ENCODE data around the gene PLPPR2. TPM values are rescaled to one million over a fixed set of nuclear protein-coding genes. Genes with fewer than 3 reads are reported as not detected.
A peak's percentile ranks its signal among the peaks of the same experiment; 100 is the strongest.

PLPPR2 gene
- total RNA-seq, 5 donors from 2014 or later (not counting 1 experiment from before 2014, with no cell fraction given) = 8.6 to 16.2 (median 10.7) TPM

DNA sequence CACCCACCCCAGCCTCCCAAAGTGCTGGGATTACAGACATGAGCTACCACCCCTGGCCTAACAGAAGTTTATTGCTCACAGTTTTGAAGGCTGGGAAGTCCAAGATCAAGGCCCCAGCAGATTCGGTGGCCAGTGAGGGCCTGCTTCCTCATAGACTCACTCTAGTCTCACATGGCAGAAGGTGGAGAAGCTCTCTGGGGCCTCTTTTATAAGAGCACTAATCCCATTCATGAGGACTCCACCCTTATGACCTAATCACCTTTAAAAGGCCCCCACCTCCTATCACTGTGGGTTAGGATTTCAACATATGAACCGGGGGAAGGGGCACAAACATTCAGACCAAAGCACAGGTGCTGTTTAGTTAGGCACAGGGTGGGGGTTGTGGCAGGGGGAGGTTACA is 12.3 kb downstream of the PLPPR2 start:
- no peak for DNase-seq
- Histone ChIP-seq H3K4me3 (ENCODE audit: control insufficient read depth in 1 of 2, extremely low read depth in 1 of 2, low read length in 1 of 2) (no peak overlapping the region), H3K27ac (ENCODE audit: low read length) (no peak overlapping the region), H3K27me3 (replicated peaks in 1 of 2; ENCODE audit: control insufficient read depth in 2 of 2, extremely low read depth in 1 of 2, insufficient read depth in 2 of 2, low read length in 1 of 2) (no peaks in the 10 kb centered on the region), H3K4me1 (ENCODE audit: control insufficient read depth in 1 of 2, extremely low read depth in 1 of 2, insufficient read depth in 2 of 2, low read length in 2 of 2) (no peaks in the 10 kb centered on the region), H3K9me3 (no peaks in the 10 kb centered on the region), H3K36me3 (ENCODE audit: control insufficient read depth in 2 of 2, extremely low read depth in 1 of 2, insufficient read depth in 1 of 2, low read length in 1 of 2) (peaks cover 0 to 20% of the 10 kb centered on the region in 2 donors)
- no peak for ATAC-seq (replicated peaks in 1 of 4)
- CTCF ChIA-PET = interaction anchor here in 1 of 2 donors (1.9 kb wide), 1 partner anchor 14 kb away, joined by 12 read pairs; no protein-coding TSS in a partner anchor
- peaks cover 38% of the 10 kb centered on the region for H3K36me3 Mint-ChIP-seq
- WGBS (ENCODE audit: insufficient coverage) = no CpG with 5 or more reads among the region's 2 CpGs
- POLR2A ChIA-PET = no interaction called here
- no peaks in the 10 kb centered on the region for H3K4me1 Mint-ChIP-seq
- H3K9me3 Mint-ChIP-seq = no peaks in the 10 kb centered on the region
- H3K27me3 Mint-ChIP-seq = no peaks in the 10 kb centered on the region
- no peak overlapping the region for H3K4me3 Mint-ChIP-seq
- H3K27ac Mint-ChIP-seq = no peak overlapping the region

DNA sequence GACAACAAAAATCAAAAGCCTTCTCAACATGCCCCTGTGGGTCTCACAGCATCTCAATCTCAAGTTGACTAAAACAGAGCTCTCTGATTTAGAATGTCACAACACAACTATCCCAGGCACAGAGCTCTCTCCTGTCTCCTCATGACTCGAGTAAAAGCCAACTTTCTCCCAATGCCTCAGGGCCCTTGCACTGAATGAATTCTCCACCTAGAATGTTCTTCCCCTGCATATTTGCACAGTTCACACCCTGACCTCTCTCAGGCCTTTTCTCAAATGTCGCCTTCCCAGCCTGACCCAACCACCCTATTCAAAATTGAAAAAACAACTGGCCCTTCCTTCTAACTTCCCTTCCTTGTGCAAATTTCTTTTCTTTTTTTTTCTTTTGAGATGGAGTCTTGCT is 15.5 kb downstream of the PLPPR2 start:
- peaks cover 0 to 20% of the 10 kb centered on the region in 2 donors for H3K36me3 ChIP-seq (ENCODE audit: control insufficient read depth in 2 of 2, extremely low read depth in 1 of 2, insufficient read depth in 1 of 2, low read length in 1 of 2)
- DNase-seq (no peak), ATAC-seq (replicated peaks in 1 of 4) (no peak)
- no peaks in the 10 kb centered on the region for H3K27me3 Mint-ChIP-seq
- ChIA-PET CTCF (no interaction called here), POLR2A (no interaction called here)
- no peaks in the 10 kb centered on the region for H3K27me3 ChIP-seq (replicated peaks in 1 of 2; ENCODE audit: control insufficient read depth in 2 of 2, extremely low read depth in 1 of 2, insufficient read depth in 2 of 2, low read length in 1 of 2)
- no peaks in the 10 kb centered on the region for H3K9me3 Mint-ChIP-seq
- no peaks in the 10 kb centered on the region for H3K9me3 ChIP-seq
- no peak overlapping the region for H3K27ac ChIP-seq (ENCODE audit: low read length)
- peaks cover 5 to 18% of the 10 kb centered on the region in 2 experiments for H3K4me1 ChIP-seq (ENCODE audit: control insufficient read depth in 1 of 2, extremely low read depth in 1 of 2, insufficient read depth in 2 of 2, low read length in 2 of 2)
- H3K4me1 Mint-ChIP-seq = peaks cover 4 to 9% (median 4%) of the 10 kb centered on the region in 3 donors
- peaks cover 32% of the 10 kb centered on the region for H3K36me3 Mint-ChIP-seq
- 100% methylated on average over 2 of the region's 2 CpGs for WGBS (ENCODE audit: insufficient coverage)
- H3K4me3 ChIP-seq (ENCODE audit: control insufficient read depth in 1 of 2, extremely low read depth in 1 of 2, low read length in 1 of 2) = no peak overlapping the region
- H3K4me3 Mint-ChIP-seq = no peak overlapping the region
- no peak overlapping the region for H3K27ac Mint-ChIP-seq

DNA sequence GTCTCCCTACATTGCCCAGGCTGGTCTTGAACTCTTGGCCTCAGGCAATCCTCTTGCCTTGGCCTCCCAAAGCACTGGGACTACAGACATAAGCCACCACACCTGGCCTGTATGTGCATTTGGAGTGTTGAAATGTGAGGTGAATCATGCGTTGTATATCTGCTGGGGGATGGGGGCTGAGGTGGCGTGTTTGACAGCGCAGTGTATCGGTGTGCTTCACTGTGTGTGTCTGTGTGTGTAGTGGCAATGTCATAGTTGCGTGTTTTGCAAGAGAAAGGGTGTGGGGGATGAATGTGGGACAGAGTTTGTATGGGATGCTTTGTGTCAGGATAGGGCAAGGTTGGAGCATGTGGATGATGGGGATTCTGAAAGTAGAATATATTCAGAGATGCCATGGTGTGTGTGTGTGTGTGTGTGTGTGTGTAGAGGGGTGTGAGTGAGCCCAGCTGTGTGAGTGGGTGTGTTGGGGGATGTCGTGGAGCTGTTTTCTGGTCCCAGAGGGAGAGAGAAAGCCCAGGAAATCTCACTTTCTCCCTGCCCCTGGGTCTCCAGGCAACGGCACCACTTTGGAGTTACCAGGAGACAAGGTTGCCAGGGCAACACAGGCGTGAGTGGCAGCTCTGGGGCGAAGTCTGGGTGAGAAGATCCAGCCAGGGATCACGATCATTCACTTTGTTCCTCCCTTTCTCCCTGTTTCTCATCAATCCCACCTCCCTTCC is 18.1 kb downstream of the PLPPR2 start:
- peak overlapping the region in 1 of 2 donors; percentile 1 for H3K27ac Mint-ChIP-seq
- 71% methylated on average over 8 of the region's 10 CpGs for WGBS (ENCODE audit: insufficient coverage)
- H3K4me3 ChIP-seq (ENCODE audit: control insufficient read depth in 1 of 2, extremely low read depth in 1 of 2, low read length in 1 of 2) = no peak overlapping the region
- peaks cover 21 to 27% (median 22%) of the 10 kb centered on the region in 3 donors for H3K4me1 Mint-ChIP-seq
- POLR2A ChIA-PET = no interaction called here
- peaks cover 0 to 22% of the 10 kb centered on the region in 2 donors for H3K36me3 ChIP-seq (ENCODE audit: control insufficient read depth in 2 of 2, extremely low read depth in 1 of 2, insufficient read depth in 1 of 2, low read length in 1 of 2)
- H3K4me3 Mint-ChIP-seq = peak overlapping the region in 2 of 3 donors; percentile 1 to 52
- H3K9me3 ChIP-seq = no peaks in the 10 kb centered on the region
- no peaks in the 10 kb centered on the region for H3K27me3 ChIP-seq (replicated peaks in 1 of 2; ENCODE audit: control insufficient read depth in 2 of 2, extremely low read depth in 1 of 2, insufficient read depth in 2 of 2, low read length in 1 of 2)
- DNase-seq = no peak
- H3K27ac ChIP-seq (ENCODE audit: low read length) = no peak overlapping the region
- no peaks in the 10 kb centered on the region for H3K9me3 Mint-ChIP-seq
- no peaks in the 10 kb centered on the region for H3K27me3 Mint-ChIP-seq
- no peak for ATAC-seq (replicated peaks in 1 of 4)
- CTCF ChIA-PET = interaction anchor here in 1 of 2 donors (2.9 kb wide), 1 partner anchor 62 kb away, joined by 24 read pairs; the partner anchor contains the start of genes ODAD3 and PRKCSH
- H3K36me3 Mint-ChIP-seq = peaks cover 27% of the 10 kb centered on the region
- peaks cover 11 to 36% of the 10 kb centered on the region in 2 experiments for H3K4me1 ChIP-seq (ENCODE audit: control insufficient read depth in 1 of 2, extremely low read depth in 1 of 2, insufficient read depth in 2 of 2, low read length in 2 of 2)

DNA sequence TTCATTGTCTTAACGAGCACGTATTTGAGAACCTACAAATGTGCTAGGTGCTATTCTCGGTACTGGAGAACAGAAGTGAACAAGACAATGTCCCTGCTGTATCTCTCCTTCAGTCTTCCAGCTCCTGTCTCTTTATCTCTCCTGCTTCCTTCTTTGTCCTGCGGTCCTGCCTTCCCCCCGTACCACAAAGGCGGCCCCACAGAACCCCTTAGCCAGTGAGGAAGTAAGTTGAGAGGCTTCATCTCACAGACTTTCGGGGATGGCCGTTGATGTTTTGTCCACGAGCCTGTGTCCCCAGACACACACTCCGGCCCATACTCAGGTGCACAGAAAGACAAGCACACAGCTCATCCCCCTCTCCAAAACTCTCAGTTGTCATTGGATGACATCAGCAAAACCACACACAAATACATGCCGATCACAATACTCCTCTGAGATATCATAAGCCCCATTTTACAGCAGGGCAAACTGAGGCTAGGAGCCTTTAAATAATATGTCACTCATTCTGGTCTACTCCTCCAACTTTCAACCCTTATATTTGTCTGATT is 18.7 kb downstream of the PLPPR2 start:
- WGBS (ENCODE audit: insufficient coverage) = 18% methylated on average over 6 of the region's 11 CpGs
- Histone ChIP-seq H3K36me3 (ENCODE audit: control insufficient read depth in 2 of 2, extremely low read depth in 1 of 2, insufficient read depth in 1 of 2, low read length in 1 of 2) (peaks cover 0 to 24% of the 10 kb centered on the region in 2 donors), H3K27me3 (replicated peaks in 1 of 2; ENCODE audit: control insufficient read depth in 2 of 2, extremely low read depth in 1 of 2, insufficient read depth in 2 of 2, low read length in 1 of 2) (no peaks in the 10 kb centered on the region), H3K27ac (ENCODE audit: low read length) (peak overlapping the region; percentile 95), H3K4me1 (ENCODE audit: control insufficient read depth in 1 of 2, extremely low read depth in 1 of 2, insufficient read depth in 2 of 2, low read length in 2 of 2) (peaks cover 11 to 38% of the 10 kb centered on the region in 2 experiments), H3K9me3 (no peaks in the 10 kb centered on the region), H3K4me3 (ENCODE audit: control insufficient read depth in 1 of 2, extremely low read depth in 1 of 2, low read length in 1 of 2) (peak overlapping the region; percentile 76 to 79)
- Mint-ChIP-seq H3K4me3 (no peak overlapping the region), H3K36me3 (peaks cover 21% of the 10 kb centered on the region), H3K27me3 (no peaks in the 10 kb centered on the region), H3K4me1 (peaks cover 23 to 32% (median 26%) of the 10 kb centered on the region in 3 donors), H3K27ac (no peak overlapping the region), H3K9me3 (no peaks in the 10 kb centered on the region)
- ChIA-PET CTCF (interaction anchor here in 1 of 2 donors (0.5 to 2.9 kb wide), 4 partner anchors 9 to 61 kb away, joined by 4 to 24 read pairs (median 10); partner anchors contain the start of genes CCDC159, ODAD3, PRKCSH and TMEM205), POLR2A (interaction anchor here in 1 of 2 donors (1.1 to 1.9 kb wide), 2 partner anchors 28 to 61 kb away, joined by 4 to 5 read pairs; partner anchors contain the start of genes CCDC159, ODAD3, PRKCSH and TMEM205)
- DNase-seq (no peak), ATAC-seq (replicated peaks in 1 of 4) (no peak)

DNA sequence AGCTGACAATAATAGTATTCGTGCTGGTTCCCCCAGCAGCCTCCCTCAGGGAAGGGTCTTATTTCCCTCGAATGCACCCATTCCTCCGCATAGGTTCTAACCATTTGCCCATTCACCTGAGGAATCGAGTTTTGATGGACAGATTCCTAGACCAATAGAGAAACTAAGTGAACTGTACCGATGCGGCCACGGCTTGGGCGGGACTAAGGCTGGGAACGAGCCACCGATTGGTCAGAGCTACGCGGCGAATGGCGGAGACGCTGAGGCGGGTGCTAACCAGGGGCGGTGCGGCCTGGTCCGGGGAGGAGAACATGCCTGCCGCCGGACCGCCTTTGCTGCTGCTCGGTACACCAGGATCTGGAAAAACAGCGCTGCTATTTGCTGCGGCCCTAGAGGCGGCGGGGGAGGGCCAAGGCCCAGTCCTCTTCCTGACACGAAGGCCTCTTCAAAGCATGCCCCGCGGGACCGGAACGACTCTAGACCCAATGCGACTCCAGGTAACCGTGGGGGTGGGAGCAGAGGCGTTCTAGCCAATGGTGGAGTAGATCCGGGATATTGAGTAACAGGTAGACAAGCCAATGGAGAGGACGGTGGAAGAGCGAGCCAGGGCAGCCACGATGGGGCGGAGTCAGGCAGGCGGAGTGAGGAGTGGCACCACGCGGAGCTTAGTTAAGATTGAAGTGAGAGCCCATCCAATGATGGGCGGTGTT is 19.4 kb downstream of the PLPPR2 start, which contains the start of gene SWSAP1:
TSS of gene SWSAP1 (plus strand) at position 234 of the 710 bp plus-strand sequence. CDS start at position 249, 15 bp downstream.
- Histone ChIP-seq H3K36me3 (ENCODE audit: control insufficient read depth in 2 of 2, extremely low read depth in 1 of 2, insufficient read depth in 1 of 2, low read length in 1 of 2) (peaks cover 0 to 18% of the 10 kb centered on the region in 2 donors), H3K9me3 (no peaks in the 10 kb centered on the region), H3K4me3 (ENCODE audit: control insufficient read depth in 1 of 2, extremely low read depth in 1 of 2, low read length in 1 of 2) (peak within 1 kb of the TSS; percentile 76 to 79), H3K27ac (ENCODE audit: low read length) (peak within 1 kb of the TSS; percentile 95), H3K27me3 (replicated peaks in 1 of 2; ENCODE audit: control insufficient read depth in 2 of 2, extremely low read depth in 1 of 2, insufficient read depth in 2 of 2, low read length in 1 of 2) (no peaks in the 10 kb centered on the region), H3K4me1 (ENCODE audit: control insufficient read depth in 1 of 2, extremely low read depth in 1 of 2, insufficient read depth in 2 of 2, low read length in 2 of 2) (peaks cover 11 to 39% of the 10 kb centered on the region in 2 experiments)
- peaks cover 23 to 32% (median 26%) of the 10 kb centered on the region in 3 donors for H3K4me1 Mint-ChIP-seq
- DNase-seq = peak; percentile 94 to 99 (median 97)
- POLR2A ChIA-PET = interaction anchor here (0.6 to 1.9 kb wide), 7 partner anchors 27 to 895 kb away, joined by 3 to 5 read pairs (median 3); partner anchors contain the start of genes CCDC159 (in 2 of the 2), TMEM205 (in 2 of the 2), ODAD3 (in 1 of the 2) and PRKCSH (in 1 of the 2)
- peaks cover 14% of the 10 kb centered on the region for H3K36me3 Mint-ChIP-seq
- H3K27me3 Mint-ChIP-seq = no peaks in the 10 kb centered on the region
- WGBS (ENCODE audit: insufficient coverage) = under 1% methylated on average over 42 of the region's 44 CpGs
- H3K9me3 Mint-ChIP-seq = no peaks in the 10 kb centered on the region
- CTCF ChIA-PET = interaction anchor here (0.5 to 2.9 kb wide), 10 partner anchors 9 to 1750 kb away, joined by 3 to 24 read pairs (median 7); partner anchors contain the start of genes CCDC159 (in 1 of the 2), EPOR (in 1 of the 2), ODAD3 (in 1 of the 2) and PRKCSH (in 1 of the 2)
- H3K4me3 Mint-ChIP-seq = no peak within 1 kb of the TSS
- ATAC-seq (replicated peaks in 1 of 4) = peak; percentile 89 to 91 (median 90)
- H3K27ac Mint-ChIP-seq = no peak within 1 kb of the TSS
